NCI-H1417 (cell line): Measurements from ENCODE around the gene PDE3A.

Source experiments
- DNase-seq, 3 experiments: peaks; one replicate each; lab custom pipeline; 2025; lab: John Stamatoyannopoulos, UW

PDE3A gene

DNA sequence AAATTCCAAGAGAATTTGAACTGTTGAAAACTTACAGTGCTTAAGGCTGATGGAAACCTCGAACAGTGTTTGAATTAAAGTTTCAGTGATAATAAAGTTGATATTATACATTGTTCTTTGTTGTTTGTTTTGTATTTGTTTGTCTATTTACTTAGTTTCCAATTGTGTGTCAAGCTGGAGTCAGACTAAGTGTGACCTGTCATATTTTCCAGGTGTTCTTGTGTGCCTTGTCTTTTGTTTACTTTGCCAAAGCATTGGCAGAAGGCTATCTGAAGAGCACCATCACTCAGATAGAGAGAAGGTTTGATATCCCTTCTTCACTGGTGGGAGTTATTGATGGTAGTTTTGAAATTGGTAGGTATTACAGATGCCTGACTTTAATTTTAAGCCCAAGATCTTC, 332.8 kb downstream of the PDE3A start:
- peak; percentile 11 to 60 (median 15) for DNase-seq

DNA sequence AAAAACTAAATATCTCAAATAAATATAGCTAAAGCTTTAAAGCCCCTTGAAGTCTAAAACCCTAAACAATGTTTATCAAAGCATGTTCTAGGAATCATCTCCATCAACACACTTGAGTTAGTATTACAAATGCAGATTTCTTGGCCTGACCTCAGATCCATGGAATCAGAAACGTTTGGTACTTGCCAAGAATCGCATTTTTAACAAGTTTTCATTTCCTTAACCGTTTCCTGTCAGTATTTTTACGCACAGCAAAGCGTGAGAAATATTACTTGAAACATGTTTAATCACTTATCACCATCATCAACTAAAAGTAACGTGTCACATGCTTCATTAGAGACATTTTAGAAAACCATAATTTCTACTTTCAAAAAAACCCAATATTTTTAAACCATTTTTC, 336.5 kb downstream of the PDE3A start:
- DNase-seq = no peak

DNA sequence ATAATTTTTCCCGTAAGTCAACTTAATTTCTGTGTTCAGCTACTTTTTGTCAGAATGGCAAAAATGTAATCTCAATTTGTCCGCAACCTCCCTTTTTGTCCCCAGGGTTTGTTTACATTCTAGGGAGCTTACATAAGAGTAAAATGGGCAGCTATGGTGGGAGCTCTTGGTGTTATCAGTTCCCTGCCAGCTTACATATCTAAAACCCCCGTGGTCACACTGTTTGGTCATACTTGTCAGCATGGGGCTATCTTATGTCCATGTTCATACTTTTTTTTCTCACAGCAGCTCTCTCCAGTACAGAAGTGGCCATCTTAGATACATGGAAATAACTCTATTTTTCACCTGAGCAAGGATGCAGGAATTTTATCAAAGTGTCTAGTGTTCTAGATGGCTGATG, 343.5 kb downstream of the PDE3A start:
- DNase-seq = no peak

DNA sequence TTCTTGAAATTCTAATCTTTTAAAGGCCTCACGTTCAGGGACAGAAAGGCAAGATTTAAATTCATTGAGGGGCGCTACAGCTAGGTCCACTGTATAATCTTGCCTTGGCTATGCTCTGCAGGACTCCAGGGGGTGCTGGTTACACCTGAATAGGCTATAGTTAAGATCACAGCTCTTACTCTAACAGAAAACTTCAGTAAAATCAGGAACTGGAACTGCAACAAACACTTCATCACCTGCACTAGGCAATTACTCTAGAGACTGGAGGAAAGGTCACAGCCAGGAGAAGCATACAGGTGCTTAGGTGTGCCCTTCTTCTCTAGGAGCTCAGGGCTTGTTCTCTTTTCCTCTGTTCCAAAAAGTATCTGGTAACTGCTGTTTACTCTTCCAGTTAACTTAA, 347.7 kb downstream of the PDE3A start:
- DNase-seq = peak in 2 of 3 experiments; percentile 19 to 55

DNA sequence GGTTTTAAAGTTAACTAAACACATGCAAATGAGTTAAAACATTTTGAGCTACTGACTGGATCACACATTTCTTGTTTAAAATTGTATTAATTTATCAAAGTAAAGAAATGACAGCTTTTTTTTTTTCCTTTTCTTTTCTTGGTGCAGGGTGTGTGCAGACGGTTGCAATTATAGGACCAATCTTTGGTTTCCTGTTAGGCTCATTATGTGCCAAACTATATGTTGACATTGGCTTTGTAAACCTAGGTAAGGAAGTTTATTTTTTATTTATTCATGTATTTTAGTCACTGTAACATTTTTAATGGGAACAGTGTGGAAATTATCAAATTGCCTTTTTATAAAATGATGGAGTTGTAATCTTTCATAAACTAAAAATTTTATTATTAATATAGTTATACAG, 348.6 kb downstream of the PDE3A start:
- DNase-seq = peak in 1 of 3 experiments; percentile 62

DNA sequence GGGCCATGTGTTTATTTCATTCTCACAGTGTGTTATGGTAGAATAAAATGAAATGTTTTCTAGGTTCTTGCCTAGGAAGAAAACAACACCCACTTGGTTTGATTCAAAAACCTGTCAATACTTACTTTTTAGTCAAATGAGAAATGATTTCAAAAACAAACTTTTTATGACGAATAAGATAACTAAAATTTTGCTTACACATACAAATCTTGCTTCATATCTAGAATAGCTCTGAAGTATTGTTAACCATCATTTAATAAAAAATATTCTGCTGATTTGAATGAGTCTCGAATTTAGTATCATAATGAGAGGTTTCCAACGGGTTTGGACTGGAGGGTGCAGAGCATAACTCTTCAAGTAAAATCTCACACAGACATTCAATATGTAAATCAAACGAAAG, 350.0 kb downstream of the PDE3A start:
- no peak for DNase-seq

DNA sequence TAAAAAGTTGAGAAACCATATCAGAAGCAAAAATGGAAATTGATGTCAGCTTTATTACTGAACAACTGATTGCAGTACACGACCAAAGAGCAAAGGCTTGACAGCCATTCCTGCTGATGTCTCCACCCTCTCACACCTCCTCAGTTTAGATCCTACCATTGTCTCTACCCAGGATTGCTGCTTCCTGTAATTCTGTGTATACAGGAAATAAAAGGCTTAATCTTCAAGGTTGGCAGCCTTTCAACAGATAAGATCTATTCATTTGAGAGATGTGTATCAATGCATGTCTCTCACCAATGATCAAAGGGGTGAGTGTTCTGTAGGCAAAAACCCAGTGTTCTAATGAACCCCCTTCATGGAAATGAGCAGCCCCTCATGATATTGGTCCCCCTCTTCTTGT, 353.8 kb downstream of the PDE3A start:
- no peak for DNase-seq

DNA sequence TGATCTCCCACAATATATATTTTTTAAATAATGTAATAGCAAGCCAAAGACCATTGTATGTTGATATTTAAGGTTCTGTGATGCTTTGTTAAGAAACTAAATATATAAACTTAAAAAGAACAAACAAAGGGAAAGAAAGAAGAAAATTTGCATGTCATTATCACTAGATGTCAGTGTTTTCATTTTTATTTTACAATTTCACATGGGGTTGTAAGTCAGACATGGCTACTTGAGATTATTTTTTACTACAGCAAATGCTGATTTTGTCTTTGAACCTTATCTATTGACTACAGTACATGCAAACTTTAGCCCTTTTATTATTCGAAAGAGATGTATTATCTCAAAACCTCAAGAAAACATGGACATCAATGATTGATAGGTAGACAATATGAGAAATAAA, 362.9 kb downstream of the PDE3A start:
- DNase-seq = no peak
